HepG2 (cell line): ENCODE data around the gene NCF4. TPM values are rescaled to one million over a fixed set of nuclear protein-coding genes. Genes with fewer than 3 reads are reported as not detected.

Experiments
- ARID5B ChIP-seq: IDR thresholded peaks from 2 replicates; pipeline ENCODE4 v1.4.0; 2020; ENCODE audit warnings: mild to moderate bottlenecking, missing genetic modification reagents
- KMT2B ChIP-seq: IDR thresholded peaks from 2 replicates; pipeline ENCODE4 v1.6.1; 2016; ENCODE audit warnings: missing genetic modification reagents, missing compliant biosample characterization
- MZF1 ChIP-seq: sonication (generic); formaldehyde crosslinking; IDR thresholded peaks from 2 replicates; pipeline ENCODE4 v1.8.1; 2023; ENCODE audit warnings: mild to moderate bottlenecking, missing genetic modification reagents, borderline replicate concordance
- RBM22 ChIP-seq: fragments of 200-400 bp; formaldehyde crosslinking; optimal IDR thresholded peaks from 2 replicates; pipeline ENCODE3; 2017; ENCODE audit warnings: mild to moderate bottlenecking, low read length, moderate library complexity
- SAFB2 ChIP-seq: sonication (generic); formaldehyde crosslinking; IDR thresholded peaks from 2 replicates; pipeline ENCODE4 v1.5.1; 2020; ENCODE audit warnings: missing genetic modification reagents, low read depth, mild to moderate bottlenecking, borderline replicate concordance
- ZNF512B ChIP-seq: sonication (generic); formaldehyde crosslinking; IDR thresholded peaks from 2 replicates; pipeline ENCODE4 v1.5.1; 2020; ENCODE audit warnings: missing genetic modification reagents, mild to moderate bottlenecking, borderline replicate concordance
- polyA plus RNA-seq, 8 experiments: library from polyadenylated mRNA; depleted of rRNA in 3 of 8; stranded (reverse) in 7 of 8; unstranded in 1 of 8; fragments of >200 nt; fragmentation: Illumina TruSeq in 4 of 8; extraction: Trizol in 4 of 8; gene quantifications; 2 replicates each; pipeline versions ENCODE4 v1.2.1 to v1.2.3, GENCODE V29; 2011 to 2016; ENCODE audit warnings: low read depth in 4 of 8, missing spikeins in 1 of 8, mixed read lengths in 1 of 8; ENCODE audit not compliant: insufficient read depth in 1 of 8
- total RNA-seq, 5 experiments: library from RNA; depleted of rRNA; stranded (reverse); fragments of >200 nt; fragmentation: Illumina TruSeq; extraction: Trizol; gene quantifications; 2 replicates each; pipeline ENCODE4 v1.2.3, GENCODE V29; 2016; ENCODE audit warnings: low read depth in 1 of 5

NCF4 gene
- total and polyA plus RNA-seq, 2 of the 13 experiments (the other 11 are each of a cell fraction or from before 2014, with no cell fraction given): not detected

GRCh38 chr22:36922711-36923110 is 61.9 kb downstream of the NCF4 start (continued):
- TF ChIP-seq ZNF512B (CRISPR knock-in tag) (no peak), RBM22 (no peak), KMT2B (no peak), MZF1 (no peak), ARID5B (no peak), SAFB2 (no peak)
